Ovary (tissue), 3 donors: Measurements from ENCODE around the gene SLC12A9.

ENCODE experiments used
- POLR2A ChIP-seq: fragments of 450-650 bp; IDR thresholded peaks from one replicate; pipeline ENCODE4 v1.6.1; 2017; ENCODE audit warnings: antibody characterized with exemption, mild to moderate bottlenecking, moderate library complexity
- TF ChIP-seq, protein P1 (sequence below), 3 donors: fragments of 450-650 bp in 2 of 3; fragments of 200-600 bp in 1 of 3; IDR thresholded peaks; one replicate each; pipeline versions ENCODE4 v1.5.1 to v1.8.0; 2016 to 2022; ENCODE audit warnings: antibody characterized with exemption in 3 of 3, mild to moderate bottlenecking in 1 of 3
- donor health status: DM: no; HTN: no; CAD: no.

DNA sequence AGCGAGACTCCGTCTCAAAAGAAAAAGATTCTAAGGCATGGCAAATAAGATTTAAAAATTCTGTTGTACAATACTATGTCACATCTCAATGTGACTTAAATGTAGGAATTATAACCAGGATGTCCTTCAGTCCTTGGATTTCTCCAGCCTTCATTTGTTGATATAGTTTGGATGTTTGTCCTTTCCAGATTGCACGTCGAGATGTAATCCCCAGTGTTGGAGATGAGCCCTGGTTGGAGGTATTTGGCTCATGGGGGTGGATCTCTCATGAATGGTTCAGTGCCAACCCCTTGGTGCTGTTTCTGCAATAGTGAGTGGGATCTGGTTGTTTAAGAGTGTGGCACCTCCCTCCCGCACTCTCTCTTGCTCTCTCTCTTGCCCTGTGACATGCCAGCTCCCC lies 56.0 kb downstream of the SLC12A9 start:
- no peak for TF ChIP-seq POLR2A
- TF ChIP-seq, protein P1, sequence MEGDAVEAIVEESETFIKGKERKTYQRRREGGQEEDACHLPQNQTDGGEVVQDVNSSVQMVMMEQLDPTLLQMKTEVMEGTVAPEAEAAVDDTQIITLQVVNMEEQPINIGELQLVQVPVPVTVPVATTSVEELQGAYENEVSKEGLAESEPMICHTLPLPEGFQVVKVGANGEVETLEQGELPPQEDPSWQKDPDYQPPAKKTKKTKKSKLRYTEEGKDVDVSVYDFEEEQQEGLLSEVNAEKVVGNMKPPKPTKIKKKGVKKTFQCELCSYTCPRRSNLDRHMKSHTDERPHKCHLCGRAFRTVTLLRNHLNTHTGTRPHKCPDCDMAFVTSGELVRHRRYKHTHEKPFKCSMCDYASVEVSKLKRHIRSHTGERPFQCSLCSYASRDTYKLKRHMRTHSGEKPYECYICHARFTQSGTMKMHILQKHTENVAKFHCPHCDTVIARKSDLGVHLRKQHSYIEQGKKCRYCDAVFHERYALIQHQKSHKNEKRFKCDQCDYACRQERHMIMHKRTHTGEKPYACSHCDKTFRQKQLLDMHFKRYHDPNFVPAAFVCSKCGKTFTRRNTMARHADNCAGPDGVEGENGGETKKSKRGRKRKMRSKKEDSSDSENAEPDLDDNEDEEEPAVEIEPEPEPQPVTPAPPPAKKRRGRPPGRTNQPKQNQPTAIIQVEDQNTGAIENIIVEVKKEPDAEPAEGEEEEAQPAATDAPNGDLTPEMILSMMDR (IDR thresholded peaks at IDR 0.05) = no peak
